ENCODE measurements around the gene RCN1.

- TF ChIP-seq CTCF (IDR thresholded peaks at IDR 0.05) (no peak), POLR2A (IDR thresholded peaks at IDR 0.05) (no peak)
Observed at GRCh38 chr11:32070692-32071091, 20.2 kb upstream of the RCN1 start.

Data from body of pancreas (tissue), 4 donors.